Raji (cell line): ENCODE results near the gene SH3RF3.

Experiments used
- POLR2A ChIP-seq: IDR thresholded peaks from 2 replicates; pipeline ENCODE4 v1.6.1; 2011; ENCODE audit warnings: low read depth, low read length, control low read depth; ENCODE audit not compliant: insufficient read depth

SH3RF3 gene

DNA sequence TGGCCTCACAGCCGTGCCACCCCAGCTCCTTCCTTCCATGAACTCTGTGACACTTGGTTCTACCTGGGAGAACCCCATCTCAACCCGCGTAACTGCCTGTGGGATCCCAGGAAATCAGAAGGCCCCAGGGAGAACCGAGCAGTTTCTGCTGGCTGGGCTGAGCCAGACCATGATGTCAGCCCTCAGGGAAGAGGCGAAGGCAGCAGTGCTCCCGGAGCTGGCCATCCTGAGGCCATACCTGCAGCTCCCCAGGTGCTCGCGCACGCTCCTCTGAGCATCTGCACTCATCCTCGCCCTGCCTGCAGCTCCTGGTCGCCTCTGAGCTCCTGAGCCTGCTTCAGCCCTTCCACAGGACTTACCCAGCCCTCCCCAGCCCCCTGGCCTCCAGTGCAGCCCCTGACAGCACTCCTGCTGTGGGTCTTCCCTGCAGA, 298.7 kb downstream of the SH3RF3 start:
- TF ChIP-seq POLR2A = no peak

DNA sequence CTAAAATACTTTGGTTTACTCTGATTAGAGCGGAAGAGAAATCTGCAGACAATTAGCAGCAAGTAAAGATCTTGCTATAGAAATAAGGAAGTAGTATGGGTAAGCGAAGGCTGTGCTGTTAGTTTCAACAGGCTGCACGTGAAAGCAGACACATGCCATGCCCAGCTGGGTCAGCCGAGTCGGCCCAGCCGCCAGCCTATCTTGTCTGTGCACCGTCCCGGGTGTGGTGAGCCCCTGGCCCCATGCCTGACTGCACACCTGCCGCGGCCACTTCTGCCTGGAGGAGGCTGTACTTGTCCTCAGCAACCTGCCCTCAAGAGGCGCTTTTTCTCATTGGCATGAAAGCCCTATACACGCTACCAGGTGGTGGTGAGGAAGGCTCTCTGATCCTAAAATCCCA, 299.3 kb downstream of the SH3RF3 start:
- TF ChIP-seq POLR2A = no peak

DNA sequence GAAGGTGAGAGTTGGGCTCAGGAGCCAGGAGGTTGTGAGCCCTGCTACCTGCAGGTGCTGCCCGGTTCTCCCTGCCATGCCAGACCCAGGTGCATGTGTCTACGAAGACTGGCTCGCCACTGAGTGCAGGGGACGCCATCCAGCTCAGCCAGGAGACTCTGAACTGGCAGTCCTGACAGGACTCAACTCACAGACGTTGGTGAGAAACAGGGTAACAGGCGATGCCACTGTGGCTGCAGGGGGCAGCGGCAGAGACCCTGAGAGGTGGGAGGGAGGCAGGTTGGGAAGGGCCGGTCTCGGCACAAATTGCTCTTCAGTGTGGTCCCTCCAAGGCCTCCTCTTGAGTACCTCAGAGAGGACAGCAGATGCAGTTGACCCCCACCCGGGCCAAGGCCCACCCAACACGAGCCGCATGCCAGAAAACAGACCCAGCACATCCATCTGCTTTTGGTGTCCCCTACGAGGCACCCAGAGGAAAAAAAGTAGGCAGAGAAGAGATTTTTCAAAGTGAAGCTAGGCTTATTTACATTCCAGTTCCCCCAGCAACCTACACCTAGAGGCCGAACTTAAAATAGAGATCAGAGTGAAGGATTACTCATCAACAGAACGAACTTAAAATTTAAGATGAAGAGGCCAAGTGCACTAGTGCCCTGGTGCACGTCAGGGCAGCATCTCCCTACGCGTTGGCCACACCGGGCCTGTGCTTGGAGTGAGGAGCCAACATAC, 300.0 kb downstream of the SH3RF3 start:
- no peak for TF ChIP-seq POLR2A

DNA sequence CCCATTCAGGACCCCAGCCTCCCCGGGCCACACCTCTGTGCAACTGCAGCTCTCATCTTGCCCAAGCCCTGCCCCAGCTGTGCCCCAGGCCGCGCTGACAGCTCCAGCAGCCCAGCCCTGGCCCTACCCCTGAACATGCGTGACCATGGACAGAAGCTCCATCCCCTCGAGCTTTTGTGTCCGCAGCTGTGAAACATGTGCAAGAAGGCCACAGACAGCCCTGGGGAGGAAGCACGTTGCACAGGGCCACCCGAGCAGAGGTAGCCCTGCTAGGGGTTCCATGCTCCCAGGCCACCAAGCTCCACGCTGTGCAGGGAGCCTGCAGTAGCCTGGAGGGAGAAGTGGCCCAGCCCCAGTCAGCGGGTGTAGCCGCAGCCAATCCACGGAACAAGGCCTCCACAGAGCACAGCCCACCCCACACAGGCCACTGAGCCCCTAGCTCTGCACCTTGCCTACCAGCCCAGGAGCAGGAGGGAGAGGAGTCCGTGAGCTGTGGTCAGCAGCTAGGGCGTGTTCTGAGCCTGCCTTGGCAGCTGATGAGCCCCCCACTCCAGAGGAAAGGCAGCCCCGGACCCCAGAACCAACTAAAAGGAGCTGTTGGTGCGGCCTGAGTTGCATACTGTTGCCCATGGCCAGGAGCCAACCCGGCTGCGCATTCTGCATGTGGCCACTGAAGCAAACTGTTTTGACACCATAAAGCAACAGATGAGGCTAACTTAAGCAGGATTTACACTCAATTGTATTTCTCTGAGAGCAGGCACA, 300.7 kb downstream of the SH3RF3 start:
- no peak for TF ChIP-seq POLR2A

DNA sequence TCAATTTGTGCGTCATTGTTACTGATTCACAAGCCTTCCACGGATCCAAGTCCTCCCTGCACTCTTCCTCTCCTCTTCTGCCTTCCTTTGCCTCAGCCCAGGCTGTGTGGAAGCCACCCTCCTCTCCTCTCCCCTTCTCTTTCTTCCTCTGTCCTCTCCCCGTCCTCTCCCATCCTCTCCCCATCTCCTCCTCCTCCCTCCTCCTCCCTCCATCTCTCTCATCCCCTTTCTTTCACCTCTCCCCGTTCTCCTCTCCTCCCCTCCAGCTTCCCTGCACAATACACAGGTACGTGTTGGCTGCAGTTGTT, 301.3 kb downstream of the SH3RF3 start:
- no peak for TF ChIP-seq POLR2A

DNA sequence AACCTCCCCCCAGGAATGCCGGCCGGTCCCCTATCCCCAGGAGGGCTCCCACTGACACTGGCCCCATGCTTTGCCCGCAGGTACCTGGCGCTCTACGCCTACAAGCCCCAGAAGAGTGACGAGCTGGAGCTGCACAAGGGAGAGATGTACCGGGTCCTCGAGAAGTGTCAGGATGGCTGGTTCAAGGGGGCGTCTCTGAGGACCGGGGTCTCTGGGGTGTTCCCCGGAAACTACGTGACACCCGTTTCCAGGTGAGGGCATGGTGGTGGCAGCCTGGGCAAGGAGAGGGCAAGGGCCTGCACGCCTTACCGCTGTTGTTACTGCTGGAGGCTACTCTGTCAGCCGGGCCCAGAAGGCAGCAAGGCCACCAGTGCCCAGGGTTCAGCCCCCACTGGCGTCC, 303.4 kb downstream of the SH3RF3 start:
- TF ChIP-seq POLR2A = no peak

DNA sequence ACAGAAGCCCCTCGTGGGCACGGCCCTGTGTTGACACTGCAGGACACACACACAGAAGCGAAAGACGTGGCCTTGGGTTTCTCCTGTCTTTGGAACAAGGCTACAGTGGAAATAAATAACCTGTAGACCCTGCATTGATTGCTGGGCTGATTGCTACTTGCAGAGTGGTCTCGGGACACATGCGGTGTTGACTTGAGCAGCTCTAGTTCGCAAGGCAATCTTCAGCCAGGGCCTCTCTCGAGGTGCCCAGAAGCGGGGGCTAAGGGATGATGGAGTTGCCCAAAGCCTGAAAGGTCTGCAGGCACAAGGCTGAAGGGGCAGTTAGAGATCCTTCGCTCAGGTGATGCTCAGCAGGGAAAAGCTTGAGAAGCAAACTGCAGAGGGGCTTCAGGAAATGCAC, 304.5 kb downstream of the SH3RF3 start:
- no peak for TF ChIP-seq POLR2A

DNA sequence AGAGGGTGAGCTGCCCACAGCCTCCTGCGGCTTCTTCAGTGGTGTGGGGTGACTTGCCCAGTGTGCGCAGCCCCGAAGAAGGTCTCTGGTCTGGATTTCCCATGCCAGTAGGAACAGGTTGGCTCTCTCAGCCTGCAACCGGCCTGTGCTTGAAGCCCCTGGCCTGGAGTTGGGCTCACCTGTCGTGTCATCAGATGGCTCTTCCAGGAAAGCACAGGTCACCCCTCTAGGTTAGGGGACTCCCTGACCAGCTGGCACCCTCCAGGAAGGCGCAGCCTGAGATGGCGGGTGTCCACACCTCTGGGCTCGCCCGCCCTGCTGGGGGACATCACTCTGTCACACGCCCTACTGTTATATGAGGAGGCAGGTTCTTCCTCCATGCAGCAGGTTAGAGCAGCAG, 304.9 kb downstream of the SH3RF3 start:
- TF ChIP-seq POLR2A = no peak

DNA sequence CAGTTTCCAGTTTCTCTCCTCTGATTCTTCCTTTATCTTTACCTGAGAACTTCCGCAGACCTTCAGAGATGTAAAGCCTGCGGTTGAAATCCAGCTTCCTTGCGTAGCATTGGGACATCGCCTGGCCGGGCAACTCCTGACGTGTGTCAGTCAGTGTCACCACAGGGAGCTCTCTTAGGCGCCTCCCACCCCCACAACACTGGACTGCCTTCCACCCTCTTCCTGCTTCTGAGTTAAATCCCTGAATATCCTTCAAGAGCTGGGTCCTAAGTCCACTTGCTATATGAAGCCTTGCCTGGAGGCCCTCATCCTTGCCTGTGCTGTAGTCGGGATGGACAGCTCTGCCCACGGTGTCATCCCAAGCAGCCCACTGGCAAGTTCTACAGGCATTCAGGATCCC, 305.3 kb downstream of the SH3RF3 start:
- TF ChIP-seq POLR2A = no peak

DNA sequence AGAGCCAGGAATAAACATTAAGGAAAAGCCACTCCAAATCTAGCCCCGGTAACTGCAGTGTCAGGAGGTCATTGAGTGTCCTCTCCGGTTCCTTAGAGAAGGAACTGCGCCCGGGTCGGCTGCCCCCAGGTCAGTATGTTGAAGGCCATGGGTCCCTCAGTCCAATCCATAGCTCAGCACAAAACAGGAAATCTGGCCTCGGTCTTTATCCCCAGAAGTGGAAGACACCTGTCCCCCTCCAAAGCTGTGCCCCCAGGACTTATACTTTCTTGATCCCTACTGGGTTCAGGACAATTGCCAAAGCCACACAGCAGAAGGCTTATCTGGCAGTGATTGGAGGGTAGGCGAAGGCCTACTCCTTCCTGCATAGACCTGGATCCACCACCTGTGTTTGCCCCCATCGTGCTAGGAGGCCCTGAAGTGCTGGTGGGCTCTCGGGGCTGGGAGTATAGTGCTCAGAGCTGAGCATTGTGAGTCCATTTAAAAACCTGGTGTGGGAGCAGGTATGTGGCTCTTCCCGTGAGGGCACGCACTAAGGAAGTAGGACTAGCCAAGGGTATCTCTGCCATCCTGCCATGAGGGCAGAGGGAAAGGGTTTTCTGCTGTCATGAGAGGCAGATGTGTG, 306.2 kb downstream of the SH3RF3 start:
- no peak for TF ChIP-seq POLR2A

DNA sequence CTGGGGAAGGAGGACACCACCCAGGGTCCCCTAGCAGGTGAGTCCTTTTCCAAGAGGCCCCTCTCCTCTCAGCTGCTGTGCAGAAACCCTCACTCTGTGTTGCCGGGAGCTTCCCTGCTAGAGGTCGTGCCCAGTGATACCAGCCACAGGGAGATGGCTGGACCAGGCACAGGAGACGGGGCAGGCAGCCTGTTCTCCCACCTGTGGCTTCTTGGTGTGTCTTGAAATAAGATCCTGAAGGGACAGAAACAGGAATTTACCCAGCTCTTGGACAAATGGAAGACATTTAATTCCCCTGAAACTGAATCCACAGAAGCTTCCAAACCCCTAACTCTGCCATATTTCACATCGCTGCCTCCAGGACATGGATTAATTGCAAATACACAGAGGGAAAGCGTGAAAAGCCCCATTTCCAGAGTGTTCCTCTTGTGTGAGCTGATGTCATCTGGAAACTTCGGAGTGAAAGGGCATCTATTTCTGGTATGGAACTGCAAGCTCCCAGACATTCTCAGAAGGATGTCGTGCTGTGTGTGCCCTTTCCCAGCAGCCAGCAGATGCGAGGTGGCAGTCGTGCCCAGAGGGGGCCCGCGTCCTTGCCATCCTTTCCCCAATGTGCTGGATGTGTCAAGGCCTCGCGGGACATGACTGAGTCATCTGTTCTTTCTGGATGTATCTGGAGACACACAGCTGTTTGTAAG, 307.0 kb downstream of the SH3RF3 start:
- TF ChIP-seq POLR2A = no peak

DNA sequence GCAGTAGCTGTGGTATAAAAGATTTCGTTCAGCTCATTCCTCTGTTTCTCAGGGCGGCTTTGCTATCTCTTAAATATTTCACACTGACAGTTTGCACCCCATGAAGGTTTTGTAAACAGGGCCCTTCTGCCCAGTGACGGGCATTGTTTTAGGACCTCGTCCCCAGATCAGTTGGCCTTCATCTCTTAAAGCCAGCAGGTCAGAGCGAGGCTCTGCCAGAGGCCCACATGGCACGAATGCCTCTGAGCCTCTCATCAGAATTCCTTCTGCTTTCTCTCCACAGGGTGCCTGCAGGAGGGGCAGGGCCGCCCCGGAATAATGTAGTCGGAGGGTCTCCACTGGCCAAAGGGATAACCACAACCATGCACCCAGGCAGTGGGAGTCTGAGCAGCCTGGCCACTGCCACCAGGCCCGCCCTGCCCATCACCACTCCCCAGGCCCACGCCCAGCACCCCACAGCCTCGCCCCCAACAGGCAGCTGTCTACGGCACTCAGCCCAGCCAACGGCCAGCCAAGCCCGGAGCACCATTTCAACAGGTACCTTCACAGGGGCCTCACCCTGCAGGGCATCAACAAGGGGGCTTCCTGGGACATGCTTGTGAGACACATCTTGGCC, 307.7 kb downstream of the SH3RF3 start:
- no peak for TF ChIP-seq POLR2A

DNA sequence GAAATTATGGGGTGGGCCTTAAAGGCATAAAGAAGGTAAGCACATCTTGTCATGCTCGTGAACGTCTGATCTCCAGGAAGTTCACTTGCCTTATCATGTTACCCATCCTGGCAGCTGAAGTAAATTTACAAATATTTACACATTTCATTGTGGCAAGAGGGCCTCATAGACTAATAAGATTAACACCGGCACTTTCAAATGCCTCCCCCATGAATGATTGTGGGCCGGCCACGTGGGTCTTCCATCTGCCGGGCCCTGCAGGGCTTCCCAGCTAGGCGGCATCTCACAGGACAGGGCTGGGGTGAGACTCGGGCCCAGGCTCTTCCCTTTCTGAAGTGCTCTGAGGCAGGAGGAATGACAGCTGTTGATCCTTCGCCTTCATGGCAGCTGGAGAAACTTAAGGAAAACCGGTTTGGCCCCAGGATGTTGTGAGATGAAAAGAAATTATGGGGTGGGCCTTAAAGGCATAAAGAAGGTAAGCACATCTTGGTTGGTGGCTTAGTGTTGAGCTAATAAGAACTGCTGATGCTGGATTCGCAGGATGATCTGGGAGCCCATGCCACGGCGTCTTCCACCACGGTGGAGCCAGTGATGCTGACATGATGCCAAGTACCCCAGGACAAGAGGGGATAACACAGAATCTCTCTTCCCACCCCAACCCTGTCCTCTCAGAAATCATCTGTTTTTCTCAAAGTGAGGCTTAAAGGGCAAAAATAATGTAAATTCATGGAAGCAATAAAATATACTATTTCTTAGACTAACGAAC, 308.5 kb downstream of the SH3RF3 start:
- no peak for TF ChIP-seq POLR2A

DNA sequence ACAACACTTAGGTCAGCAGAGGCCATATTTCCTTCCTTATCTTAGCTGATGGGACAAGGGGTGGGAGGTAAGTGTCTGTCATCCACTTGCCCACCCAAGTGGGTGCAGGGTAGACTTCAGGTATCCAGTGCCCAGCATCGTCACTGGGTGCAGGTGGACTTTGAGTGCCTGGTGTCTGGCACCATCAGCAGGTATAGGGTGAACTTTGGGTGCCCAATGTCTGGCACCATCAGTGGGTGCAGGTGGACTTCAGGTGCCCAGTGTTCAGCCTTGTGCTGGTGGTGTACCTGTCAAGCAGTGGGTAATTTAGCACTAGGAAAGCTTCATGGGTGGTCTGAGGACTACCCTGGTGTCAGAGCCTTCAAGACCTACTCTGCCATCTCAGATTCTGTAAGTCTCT, 309.1 kb downstream of the SH3RF3 start:
- TF ChIP-seq POLR2A = no peak
